HepG2 (cell line): ENCODE measurements around the gene VPS25. TPM values are rescaled to one million over a fixed set of nuclear protein-coding genes. Genes with fewer than 3 reads are reported as not detected.
A peak's percentile ranks its signal among the peaks of the same experiment; 100 is the strongest.

Source experiments
- GATA4 ChIP-seq: sonication (generic); IDR thresholded peaks from 2 replicates; pipeline ENCODE4 v1.6.1; 2016; ENCODE audit warnings: antibody characterized with exemption, low read depth, borderline replicate concordance
- KAT8 ChIP-seq: IDR thresholded peaks from 2 replicates; pipeline ENCODE4 v1.6.1; 2016; ENCODE audit warnings: missing genetic modification reagents, missing compliant biosample characterization
- KLF11 ChIP-seq: IDR thresholded peaks from 2 replicates; pipeline ENCODE4 v1.6.1; 2016; ENCODE audit warnings: missing compliant biosample characterization
- KLF13 ChIP-seq: sonication (generic); formaldehyde crosslinking; IDR thresholded peaks from 2 replicates; pipeline ENCODE4 v1.4.0; 2020; ENCODE audit warnings: mild to moderate bottlenecking, missing genetic modification reagents
- MIER3 ChIP-seq: IDR thresholded peaks from 2 replicates; pipeline ENCODE4 v1.6.1; 2016; ENCODE audit warnings: missing compliant biosample characterization, borderline replicate concordance
- NFYB ChIP-seq: sonication (generic); formaldehyde crosslinking; IDR thresholded peaks from 2 replicates; pipeline ENCODE4 v1.4.0; 2020; ENCODE audit warnings: missing genetic modification reagents
- XRCC5 ChIP-seq: fragments of 200-400 bp; formaldehyde crosslinking; optimal IDR thresholded peaks from 2 replicates; pipeline ENCODE3; 2017; ENCODE audit warnings: mild to moderate bottlenecking, low read length
- ZFP90 ChIP-seq: sonication (generic); formaldehyde crosslinking; IDR thresholded peaks from 2 replicates; pipeline ENCODE4 v1.8.0; 2022; ENCODE audit warnings: missing genetic modification reagents, mild to moderate bottlenecking, inconsistent platforms, borderline replicate concordance
- ZNF337 ChIP-seq: sonication (generic); formaldehyde crosslinking; IDR thresholded peaks from 2 replicates; pipeline ENCODE4 v1.5.1; 2020; ENCODE audit warnings: missing genetic modification reagents, low read depth, mild to moderate bottlenecking, borderline replicate concordance
- ZNF609 ChIP-seq: sonication (generic); formaldehyde crosslinking; IDR thresholded peaks from 2 replicates; pipeline ENCODE4 v1.4.0; 2020; ENCODE audit warnings: mild to moderate bottlenecking, missing genetic modification reagents, borderline replicate concordance
- ZNF777 ChIP-seq: sonication (generic); formaldehyde crosslinking; IDR thresholded peaks from 2 replicates; pipeline ENCODE4 v1.4.0; 2020; ENCODE audit warnings: missing genetic modification reagents
- polyA plus RNA-seq, 8 experiments: library from polyadenylated mRNA; depleted of rRNA in 3 of 8; stranded (reverse) in 7 of 8; unstranded in 1 of 8; fragments of >200 nt; fragmentation: Illumina TruSeq in 4 of 8; extraction: Trizol in 4 of 8; gene quantifications; 2 replicates each; pipeline versions ENCODE4 v1.2.1 to v1.2.3, GENCODE V29; 2011 to 2016; ENCODE audit warnings: low read depth in 4 of 8, missing spikeins in 1 of 8, mixed read lengths in 1 of 8; ENCODE audit not compliant: insufficient read depth in 1 of 8
- total RNA-seq, 5 experiments: library from RNA; depleted of rRNA; stranded (reverse); fragments of >200 nt; fragmentation: Illumina TruSeq; extraction: Trizol; gene quantifications; 2 replicates each; pipeline ENCODE4 v1.2.3, GENCODE V29; 2016; ENCODE audit warnings: low read depth in 1 of 5
- TF ChIP-seq, protein P1 (sequence below): sonication (generic); formaldehyde crosslinking; IDR thresholded peaks from 2 replicates; pipeline ENCODE4 v1.5.0; 2020; ENCODE audit warnings: mild to moderate bottlenecking, missing genetic modification reagents, borderline replicate concordance
- TF ChIP-seq, protein P2 (sequence below): sonication (generic); formaldehyde crosslinking; IDR thresholded peaks from 2 replicates; pipeline ENCODE4 v1.5.1; 2020; ENCODE audit warnings: missing genetic modification reagents, mild to moderate bottlenecking, borderline replicate concordance
- TF ChIP-seq, protein P3 (sequence below): sonication (generic); formaldehyde crosslinking; IDR thresholded peaks from 2 replicates; pipeline ENCODE4 v1.9.0; 2021; ENCODE audit warnings: missing genetic modification reagents, mild to moderate bottlenecking, borderline replicate concordance
- TF ChIP-seq, protein P4 (sequence below): sonication (generic); formaldehyde crosslinking; IDR thresholded peaks from 2 replicates; pipeline ENCODE4 v1.5.0; 2020; ENCODE audit warnings: mild to moderate bottlenecking, missing genetic modification reagents

VPS25 gene
- total and polyA plus RNA-seq, 2 of the 13 experiments (the other 11 are each of a cell fraction or from before 2014, with no cell fraction given): 161 to 249 TPM

DNA sequence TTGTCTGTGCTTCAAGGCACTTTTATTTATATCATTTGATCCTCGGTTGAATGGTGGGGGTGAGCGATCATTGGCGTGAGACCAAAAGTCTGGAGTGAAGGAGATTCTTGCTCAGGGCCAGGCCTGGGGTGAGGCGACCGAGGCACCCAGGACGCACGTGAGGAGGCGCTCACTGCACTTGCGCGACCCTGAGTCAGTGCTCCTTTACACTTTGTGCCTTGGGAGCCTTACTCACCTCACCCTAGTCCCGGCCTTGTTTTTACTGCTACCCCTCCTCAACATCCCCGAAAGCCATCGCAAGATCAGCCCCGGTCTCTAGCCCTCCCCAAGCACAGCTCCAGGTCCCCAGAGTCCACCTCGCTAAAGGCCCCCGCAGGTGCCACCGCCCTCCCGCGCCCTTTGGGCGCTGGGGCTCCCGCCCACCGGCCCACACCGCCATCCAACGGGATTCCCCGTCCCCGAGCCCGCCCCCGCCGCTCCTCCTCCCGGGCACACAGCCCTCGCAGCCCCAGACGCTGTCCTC lies 28.9 kb upstream of the VPS25 start (continued):
- TF ChIP-seq, protein P1, sequence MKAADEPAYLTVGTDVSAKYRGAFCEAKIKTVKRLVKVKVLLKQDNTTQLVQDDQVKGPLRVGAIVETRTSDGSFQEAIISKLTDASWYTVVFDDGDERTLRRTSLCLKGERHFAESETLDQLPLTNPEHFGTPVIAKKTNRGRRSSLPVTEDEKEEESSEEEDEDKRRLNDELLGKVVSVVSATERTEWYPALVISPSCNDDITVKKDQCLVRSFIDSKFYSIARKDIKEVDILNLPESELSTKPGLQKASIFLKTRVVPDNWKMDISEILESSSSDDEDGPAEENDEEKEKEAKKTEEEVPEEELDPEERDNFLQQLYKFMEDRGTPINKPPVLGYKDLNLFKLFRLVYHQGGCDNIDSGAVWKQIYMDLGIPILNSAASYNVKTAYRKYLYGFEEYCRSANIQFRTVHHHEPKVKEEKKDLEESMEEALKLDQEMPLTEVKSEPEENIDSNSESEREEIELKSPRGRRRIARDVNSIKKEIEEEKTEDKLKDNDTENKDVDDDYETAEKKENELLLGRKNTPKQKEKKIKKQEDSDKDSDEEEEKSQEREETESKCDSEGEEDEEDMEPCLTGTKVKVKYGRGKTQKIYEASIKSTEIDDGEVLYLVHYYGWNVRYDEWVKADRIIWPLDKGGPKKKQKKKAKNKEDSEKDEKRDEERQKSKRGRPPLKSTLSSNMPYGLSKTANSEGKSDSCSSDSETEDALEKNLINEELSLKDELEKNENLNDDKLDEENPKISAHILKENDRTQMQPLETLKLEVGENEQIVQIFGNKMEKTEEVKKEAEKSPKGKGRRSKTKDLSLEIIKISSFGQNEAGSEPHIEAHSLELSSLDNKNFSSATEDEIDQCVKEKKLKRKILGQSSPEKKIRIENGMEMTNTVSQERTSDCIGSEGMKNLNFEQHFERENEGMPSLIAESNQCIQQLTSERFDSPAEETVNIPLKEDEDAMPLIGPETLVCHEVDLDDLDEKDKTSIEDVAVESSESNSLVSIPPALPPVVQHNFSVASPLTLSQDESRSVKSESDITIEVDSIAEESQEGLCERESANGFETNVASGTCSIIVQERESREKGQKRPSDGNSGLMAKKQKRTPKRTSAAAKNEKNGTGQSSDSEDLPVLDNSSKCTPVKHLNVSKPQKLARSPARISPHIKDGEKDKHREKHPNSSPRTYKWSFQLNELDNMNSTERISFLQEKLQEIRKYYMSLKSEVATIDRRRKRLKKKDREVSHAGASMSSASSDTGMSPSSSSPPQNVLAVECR (CRISPR knock-in tag): peak; percentile 67
- TF ChIP-seq ZFP90 (CRISPR knock-in tag) (no peak), XRCC5 (no peak), KLF13 (0 out of 2 replicates have a peak, but pooled peaks have one; percentile 6), KLF11 (CRISPR knock-in tag) (no peak), ZNF777 (CRISPR knock-in tag) (no peak), GATA4 (no peak), NFYB (CRISPR knock-in tag) (0 out of 2 replicates have a peak, but pooled peaks have one; percentile 47), MIER3 (CRISPR knock-in tag) (no peak), ZNF609 (CRISPR knock-in tag) (no peak), ZNF337 (CRISPR knock-in tag) (0 out of 2 replicates have a peak, but pooled peaks have one; percentile 11), KAT8 (CRISPR knock-in tag) (0 out of 2 replicates have a peak, but pooled peaks have one; percentile 7)
- TF ChIP-seq, protein P2, sequence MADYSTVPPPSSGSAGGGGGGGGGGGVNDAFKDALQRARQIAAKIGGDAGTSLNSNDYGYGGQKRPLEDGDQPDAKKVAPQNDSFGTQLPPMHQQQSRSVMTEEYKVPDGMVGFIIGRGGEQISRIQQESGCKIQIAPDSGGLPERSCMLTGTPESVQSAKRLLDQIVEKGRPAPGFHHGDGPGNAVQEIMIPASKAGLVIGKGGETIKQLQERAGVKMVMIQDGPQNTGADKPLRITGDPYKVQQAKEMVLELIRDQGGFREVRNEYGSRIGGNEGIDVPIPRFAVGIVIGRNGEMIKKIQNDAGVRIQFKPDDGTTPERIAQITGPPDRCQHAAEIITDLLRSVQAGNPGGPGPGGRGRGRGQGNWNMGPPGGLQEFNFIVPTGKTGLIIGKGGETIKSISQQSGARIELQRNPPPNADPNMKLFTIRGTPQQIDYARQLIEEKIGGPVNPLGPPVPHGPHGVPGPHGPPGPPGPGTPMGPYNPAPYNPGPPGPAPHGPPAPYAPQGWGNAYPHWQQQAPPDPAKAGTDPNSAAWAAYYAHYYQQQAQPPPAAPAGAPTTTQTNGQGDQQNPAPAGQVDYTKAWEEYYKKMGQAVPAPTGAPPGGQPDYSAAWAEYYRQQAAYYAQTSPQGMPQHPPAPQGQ: peak; percentile 69; the same call in 1 of the 2 replicates
- TF ChIP-seq, protein P3, sequence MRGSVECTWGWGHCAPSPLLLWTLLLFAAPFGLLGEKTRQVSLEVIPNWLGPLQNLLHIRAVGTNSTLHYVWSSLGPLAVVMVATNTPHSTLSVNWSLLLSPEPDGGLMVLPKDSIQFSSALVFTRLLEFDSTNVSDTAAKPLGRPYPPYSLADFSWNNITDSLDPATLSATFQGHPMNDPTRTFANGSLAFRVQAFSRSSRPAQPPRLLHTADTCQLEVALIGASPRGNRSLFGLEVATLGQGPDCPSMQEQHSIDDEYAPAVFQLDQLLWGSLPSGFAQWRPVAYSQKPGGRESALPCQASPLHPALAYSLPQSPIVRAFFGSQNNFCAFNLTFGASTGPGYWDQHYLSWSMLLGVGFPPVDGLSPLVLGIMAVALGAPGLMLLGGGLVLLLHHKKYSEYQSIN: no peak
- TF ChIP-seq, protein P4, sequence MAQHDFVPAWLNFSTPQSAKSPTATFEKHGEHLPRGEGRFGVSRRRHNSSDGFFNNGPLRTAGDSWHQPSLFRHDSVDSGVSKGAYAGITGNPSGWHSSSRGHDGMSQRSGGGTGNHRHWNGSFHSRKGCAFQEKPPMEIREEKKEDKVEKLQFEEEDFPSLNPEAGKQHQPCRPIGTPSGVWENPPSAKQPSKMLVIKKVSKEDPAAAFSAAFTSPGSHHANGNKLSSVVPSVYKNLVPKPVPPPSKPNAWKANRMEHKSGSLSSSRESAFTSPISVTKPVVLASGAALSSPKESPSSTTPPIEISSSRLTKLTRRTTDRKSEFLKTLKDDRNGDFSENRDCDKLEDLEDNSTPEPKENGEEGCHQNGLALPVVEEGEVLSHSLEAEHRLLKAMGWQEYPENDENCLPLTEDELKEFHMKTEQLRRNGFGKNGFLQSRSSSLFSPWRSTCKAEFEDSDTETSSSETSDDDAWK (CRISPR knock-in tag): no peak
